PC-3 (cell line): Measurements from ENCODE around the gene SLC2A13. TPM values are rescaled to one million over a fixed set of nuclear protein-coding genes. Genes with fewer than 3 reads are reported as not detected.

ENCODE experiments used
- ATAC-seq: fragments of 200-7000 bp; cut with Tn5 transposase; 2 replicates; pipeline ENCODE4 v1.9.1; 2020; ENCODE audit warnings: mild to moderate bottlenecking, moderate library complexity
- BruUV-seq: library from RNA; stranded (reverse); fragments of 400-500 nt; replicated peaks from 2 replicates; lab custom pipeline; 2021; lab: Mats Ljungman, UMichigan
- CTCF ChIA-PET: fragments of 300-600 bp; sonication (Branson Sonifier 250); formaldehyde crosslinking; loops from one replicate; lab custom pipeline; 2022; ENCODE audit warnings: antibody characterized with exemption; lab: Charles Lee
- POLR2A ChIA-PET: fragments of 300-600 bp; sonication (Branson Sonifier 250); formaldehyde crosslinking; loops from one replicate; lab custom pipeline; 2022; ENCODE audit warnings: antibody characterized with exemption; ENCODE audit not compliant: unreplicated experiment; lab: Charles Lee
- DNase-seq: peaks from one replicate; pipeline ENCODE4 v3.0.0-alpha.2; 2015
- H2AFZ ChIP-seq: fragments of 300-600 bp; sonication (generic); 2 replicates; pipeline ENCODE4 v1.6.0; 2016; ENCODE audit warnings: antibody characterized with exemption, low read length
- H3F3A ChIP-seq: fragments of 300-600 bp; sonication (generic); one replicate; pipeline ENCODE4 v1.6.0; 2017; ENCODE audit warnings: antibody characterized with exemption, low read length, control low read depth, mild to moderate bottlenecking; ENCODE audit not compliant: unreplicated experiment
- H3K27ac ChIP-seq: fragments of 300-600 bp; sonication (generic); 2 replicates; pipeline ENCODE4 v1.5.1; 2016; ENCODE audit warnings: mild to moderate bottlenecking, low read length
- H3K27me3 ChIP-seq: fragments of 300-600 bp; sonication (generic); 2 replicates; pipeline ENCODE4 v1.6.1; 2016; ENCODE audit warnings: low read length, mixed read lengths
- H3K36me3 ChIP-seq: fragments of 300-600 bp; sonication (generic); 2 replicates; pipeline ENCODE4 v1.6.1; 2016; ENCODE audit warnings: low read depth, mixed run types, low read length, mixed read lengths
- H3K4me1 ChIP-seq: fragments of 300-600 bp; sonication (generic); 2 replicates; pipeline ENCODE4 v1.5.1; 2016; ENCODE audit warnings: low read length; ENCODE audit not compliant: insufficient read depth
- H3K4me2 ChIP-seq: fragments of 300-600 bp; sonication (generic); 2 replicates; pipeline ENCODE4 v1.6.0; 2016; ENCODE audit warnings: low read length
- H3K4me3 ChIP-seq: fragments of 300-600 bp; sonication (generic); 2 replicates; pipeline ENCODE4 v1.5.1; 2016; ENCODE audit warnings: mild to moderate bottlenecking, low read length, mixed read lengths
- H3K79me2 ChIP-seq: fragments of 300-600 bp; sonication (generic); 2 replicates; pipeline ENCODE4 v1.6.1; 2017; ENCODE audit warnings: low read length, mixed read lengths
- H3K9ac ChIP-seq: fragments of 300-600 bp; sonication (generic); 2 replicates; pipeline ENCODE4 v1.6.0; 2016; ENCODE audit warnings: mild to moderate bottlenecking, low read length
- H3K9me2 ChIP-seq: fragments of 300-600 bp; sonication (generic); replicated peaks from 2 replicates; pipeline ENCODE4 v1.6.1; 2016; ENCODE audit warnings: mixed run types, low read length, mixed read lengths
- H3K9me3 ChIP-seq: fragments of 300-600 bp; sonication (generic); 2 replicates; pipeline ENCODE4 v1.6.1; 2016; ENCODE audit warnings: low read length, mixed read lengths
- H4K20me1 ChIP-seq: fragments of 300-600 bp; sonication (generic); 2 replicates; pipeline ENCODE4 v1.6.1; 2016; ENCODE audit warnings: low read length, mixed read lengths
- EZH2 ChIP-seq: fragments of 300-600 bp; sonication (generic); IDR thresholded peaks from one replicate; pipeline ENCODE4 v1.6.1; 2017; ENCODE audit warnings: antibody characterized with exemption, mild to moderate bottlenecking, low read length; ENCODE audit not compliant: unreplicated experiment
- EZH2phosphoT487 ChIP-seq: fragments of 300-600 bp; sonication (generic); IDR thresholded peaks from 2 replicates; pipeline ENCODE4 v1.6.1; 2018; ENCODE audit warnings: mild to moderate bottlenecking, antibody characterized with exemption, low read length, borderline replicate concordance
- intact Hi-C: fragments of 100-400 bp; cut with micrococcal nuclease; formaldehyde crosslinking; loops from 2 replicates; pipeline ENCODE4 v1.9.0; 2023
- total RNA-seq: library from RNA; depleted of rRNA; stranded (reverse); fragments of >200 nt; gene quantifications from 2 replicates; pipeline ENCODE4 v1.2.3, GENCODE V29; 2014
- TF ChIP-seq, protein P1 (sequence below): fragments of 300-600 bp; sonication (generic); conservative IDR thresholded peaks from 2 replicates; pipeline ENCODE4 v1.5.1; 2017; ENCODE audit warnings: antibody characterized with exemption, low read depth, mild to moderate bottlenecking, low read length

The SLC2A13 gene
- total RNA-seq, 1 experiment from 2014 or later = 3.4 TPM

- H2AFZ ChIP-seq = no peak overlapping the region
- intact Hi-C loops = loop anchor here (10.0 kb wide), 1 partner anchor 79 kb away; no protein-coding TSS in a partner anchor
- TF ChIP-seq EZH2 = no peak
- ChIA-PET POLR2A (no interaction called here), CTCF (no interaction called here)
- no peak overlapping the region for H3K4me2 ChIP-seq
- H4K20me1 ChIP-seq = no peaks in the 10 kb centered on the region
- ATAC-seq (no peak), DNase-seq (no peak)
- H3K79me2 ChIP-seq = no peaks in the 10 kb centered on the region
- no peaks in the 10 kb centered on the region for H3K9me3 ChIP-seq
- no peaks in the 10 kb centered on the region for H3K27me3 ChIP-seq
- no peaks in the 10 kb centered on the region for H3K36me3 ChIP-seq
- H3K9me2 ChIP-seq = no peaks in the 10 kb centered on the region
- no peak overlapping the region for H3K27ac ChIP-seq
- no peak overlapping the region for H3K9ac ChIP-seq
- peaks cover 16% of the 10 kb centered on the region for H3K4me1 ChIP-seq
- H3F3A ChIP-seq = no peaks in the 10 kb centered on the region
- no peak overlapping the region for H3K4me3 ChIP-seq
- BruUV-seq = no TSS peak
Observed at GRCh38 chr12:39835517-39836489, 270.1 kb downstream of the SLC2A13 start.

DNA sequence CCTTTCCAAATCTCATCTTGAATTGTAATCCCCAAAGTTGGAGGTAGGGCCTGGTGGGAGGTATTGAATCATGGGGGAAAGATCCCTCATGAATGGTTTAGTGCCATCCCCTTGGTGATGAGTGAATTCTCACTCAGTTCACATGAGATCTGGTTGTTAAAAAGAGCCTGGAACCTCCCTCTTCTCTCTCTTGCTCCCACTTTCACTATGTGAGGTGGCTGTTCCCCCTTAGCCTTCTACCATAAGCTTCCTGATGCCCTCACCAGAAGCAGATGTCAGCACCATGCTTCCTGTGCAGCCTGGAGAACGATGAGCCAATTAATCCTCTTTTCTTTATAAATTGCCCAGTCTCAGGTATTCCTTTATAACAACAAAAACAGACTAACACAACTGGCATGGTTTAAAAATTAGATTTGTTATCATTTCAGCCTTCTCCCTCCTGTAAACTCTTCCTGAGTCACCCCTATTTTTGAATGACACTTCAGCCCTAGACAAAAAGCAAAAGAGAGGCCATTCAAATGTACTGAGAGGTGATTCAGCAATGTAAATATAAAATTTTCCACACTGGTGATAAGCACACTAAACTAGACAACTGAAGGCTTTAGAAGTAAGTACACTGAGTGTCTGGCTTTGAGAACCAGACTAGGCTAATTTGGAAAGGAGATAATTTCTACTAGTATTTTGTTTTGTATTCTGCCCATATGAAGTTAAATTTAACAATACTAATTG, 274.1 kb downstream of the SLC2A13 start:
- Histone ChIP-seq H3K9me2 (no peaks in the 10 kb centered on the region), H3K27ac (no peak overlapping the region), H3K9me3 (no peaks in the 10 kb centered on the region), H3K79me2 (no peaks in the 10 kb centered on the region), H3K9ac (no peak overlapping the region), H3K36me3 (no peaks in the 10 kb centered on the region), H3F3A (no peaks in the 10 kb centered on the region), H3K27me3 (no peaks in the 10 kb centered on the region), H3K4me2 (peak overlapping the region; percentile 26; the same call in 1 of the 2 replicates), H3K4me3 (no peak overlapping the region), H4K20me1 (no peaks in the 10 kb centered on the region), H2AFZ (no peak overlapping the region), H3K4me1 (peaks cover 18% of the 10 kb centered on the region)
- intact Hi-C loops = loop anchor here (1.0 to 10.0 kb wide), 5 partner anchors 64 to 275 kb away; partner anchors contain the start of gene SLC2A13
- DNase-seq (peak; percentile 75), ATAC-seq (peak; percentile 94)
- ChIA-PET CTCF (no interaction called here), POLR2A (no interaction called here)
- BruUV-seq = no TSS peak
- TF ChIP-seq EZH2phosphoT487 (no peak), EZH2 (no peak)
- TF ChIP-seq, protein P1, sequence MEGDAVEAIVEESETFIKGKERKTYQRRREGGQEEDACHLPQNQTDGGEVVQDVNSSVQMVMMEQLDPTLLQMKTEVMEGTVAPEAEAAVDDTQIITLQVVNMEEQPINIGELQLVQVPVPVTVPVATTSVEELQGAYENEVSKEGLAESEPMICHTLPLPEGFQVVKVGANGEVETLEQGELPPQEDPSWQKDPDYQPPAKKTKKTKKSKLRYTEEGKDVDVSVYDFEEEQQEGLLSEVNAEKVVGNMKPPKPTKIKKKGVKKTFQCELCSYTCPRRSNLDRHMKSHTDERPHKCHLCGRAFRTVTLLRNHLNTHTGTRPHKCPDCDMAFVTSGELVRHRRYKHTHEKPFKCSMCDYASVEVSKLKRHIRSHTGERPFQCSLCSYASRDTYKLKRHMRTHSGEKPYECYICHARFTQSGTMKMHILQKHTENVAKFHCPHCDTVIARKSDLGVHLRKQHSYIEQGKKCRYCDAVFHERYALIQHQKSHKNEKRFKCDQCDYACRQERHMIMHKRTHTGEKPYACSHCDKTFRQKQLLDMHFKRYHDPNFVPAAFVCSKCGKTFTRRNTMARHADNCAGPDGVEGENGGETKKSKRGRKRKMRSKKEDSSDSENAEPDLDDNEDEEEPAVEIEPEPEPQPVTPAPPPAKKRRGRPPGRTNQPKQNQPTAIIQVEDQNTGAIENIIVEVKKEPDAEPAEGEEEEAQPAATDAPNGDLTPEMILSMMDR = no peak

DNA sequence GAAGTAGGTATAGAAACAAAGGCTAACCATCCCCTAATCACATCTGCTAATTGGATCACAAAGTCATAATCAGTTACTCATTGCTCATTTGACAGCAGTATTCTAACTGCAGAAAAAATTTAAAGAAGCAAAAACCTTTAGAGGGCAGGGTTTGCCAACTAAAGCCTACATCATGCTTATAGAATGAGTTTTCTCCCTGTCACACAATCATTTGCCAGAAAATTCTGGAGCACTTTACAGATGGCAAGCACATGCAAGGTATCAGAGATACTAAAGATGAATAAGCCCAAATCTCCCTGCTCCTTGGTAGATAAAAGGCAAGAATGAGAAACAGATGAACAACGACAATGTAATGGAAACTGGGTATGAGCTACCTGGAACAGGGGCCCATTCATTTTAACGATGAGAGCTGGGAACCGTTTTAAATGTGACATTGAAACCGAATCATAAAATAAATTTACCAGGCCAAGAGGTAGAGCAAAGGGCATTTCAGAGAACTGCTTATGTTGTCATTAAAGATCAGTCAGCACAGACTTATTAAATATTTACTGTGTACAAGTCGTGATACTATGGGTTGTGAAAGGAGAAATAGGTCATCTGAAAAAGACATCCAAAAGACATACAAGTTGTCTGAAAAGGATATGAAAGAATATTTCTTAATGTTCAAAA, 274.9 kb downstream of the SLC2A13 start:
- intact Hi-C loops = loop anchor here (1.0 to 10.0 kb wide), 4 partner anchors 64 to 159 kb away; no protein-coding TSS in a partner anchor
- no peaks in the 10 kb centered on the region for H3K27me3 ChIP-seq
- no peaks in the 10 kb centered on the region for H3K79me2 ChIP-seq
- H3F3A ChIP-seq = no peaks in the 10 kb centered on the region
- TF ChIP-seq, protein P1 = peak; percentile 18; the same call in 1 of the 2 replicates
- no peak for TF ChIP-seq EZH2
- H3K36me3 ChIP-seq = no peaks in the 10 kb centered on the region
- no peak overlapping the region for H2AFZ ChIP-seq
- ChIA-PET POLR2A (no interaction called here), CTCF (no interaction called here)
- no peak overlapping the region for H3K27ac ChIP-seq
- no TSS peak for BruUV-seq
- peak; percentile 53 for ATAC-seq
- H3K9ac ChIP-seq = no peak overlapping the region
- peak overlapping the region; percentile 26; the same call in 1 of the 2 replicates for H3K4me2 ChIP-seq
- no peaks in the 10 kb centered on the region for H3K9me2 ChIP-seq
- no peak for DNase-seq
- H3K4me3 ChIP-seq = no peak overlapping the region
- H4K20me1 ChIP-seq = no peaks in the 10 kb centered on the region
- H3K9me3 ChIP-seq = no peaks in the 10 kb centered on the region
- H3K4me1 ChIP-seq = peaks cover 18% of the 10 kb centered on the region
